LoVo (cell line): ENCODE results near the gene DHX16.
"Not testable (repeated sequence)": the region's sequence is repeated elsewhere in the genome, so short reads cannot be mapped to it uniquely, and the experiment has no call there.

Experiments
- DNase-seq: peaks from one replicate; pipeline ENCODE4 v3.0.0-alpha.2; 2016; ENCODE audit warnings: low spot score

The DHX16 gene

DNA sequence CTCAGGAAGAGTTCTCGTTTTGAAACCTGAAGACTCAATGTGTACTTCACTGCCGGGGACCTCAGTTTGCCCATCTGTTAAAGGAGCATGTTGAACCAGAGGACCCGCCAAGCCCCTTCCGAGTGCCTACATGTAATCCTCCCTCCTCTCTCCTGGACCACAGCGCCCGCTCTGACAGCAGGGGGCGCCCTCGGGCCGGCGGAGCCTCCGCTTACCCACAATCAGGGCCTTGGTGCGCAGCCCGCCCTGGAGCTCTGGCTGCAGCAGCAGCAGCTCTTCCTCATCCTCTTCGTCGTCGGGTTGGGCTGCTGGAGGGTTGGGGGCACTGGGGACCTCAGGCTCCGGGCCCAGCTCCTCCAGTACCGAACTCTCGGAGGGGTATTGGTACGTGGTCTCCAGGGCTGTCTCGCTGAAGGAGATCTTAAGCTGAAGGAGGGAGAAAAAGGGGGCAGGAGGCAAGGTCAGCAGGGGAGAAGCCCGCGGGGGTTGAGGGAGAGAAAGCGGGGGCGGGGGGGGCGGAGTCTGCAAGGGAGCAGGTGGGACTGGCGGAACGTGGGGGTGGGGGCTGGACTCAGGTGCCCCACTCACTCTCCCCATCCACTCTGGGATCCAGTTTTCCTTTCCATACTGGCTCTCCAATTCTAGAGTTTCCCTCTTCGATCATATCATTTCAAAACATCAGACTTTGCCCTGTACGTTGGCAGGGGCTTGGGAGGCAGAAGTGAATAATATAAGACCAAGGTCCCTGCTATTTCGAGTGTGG lies 6.3 kb upstream of the DHX16 start:
- peak; percentile 61 for DNase-seq

DNA sequence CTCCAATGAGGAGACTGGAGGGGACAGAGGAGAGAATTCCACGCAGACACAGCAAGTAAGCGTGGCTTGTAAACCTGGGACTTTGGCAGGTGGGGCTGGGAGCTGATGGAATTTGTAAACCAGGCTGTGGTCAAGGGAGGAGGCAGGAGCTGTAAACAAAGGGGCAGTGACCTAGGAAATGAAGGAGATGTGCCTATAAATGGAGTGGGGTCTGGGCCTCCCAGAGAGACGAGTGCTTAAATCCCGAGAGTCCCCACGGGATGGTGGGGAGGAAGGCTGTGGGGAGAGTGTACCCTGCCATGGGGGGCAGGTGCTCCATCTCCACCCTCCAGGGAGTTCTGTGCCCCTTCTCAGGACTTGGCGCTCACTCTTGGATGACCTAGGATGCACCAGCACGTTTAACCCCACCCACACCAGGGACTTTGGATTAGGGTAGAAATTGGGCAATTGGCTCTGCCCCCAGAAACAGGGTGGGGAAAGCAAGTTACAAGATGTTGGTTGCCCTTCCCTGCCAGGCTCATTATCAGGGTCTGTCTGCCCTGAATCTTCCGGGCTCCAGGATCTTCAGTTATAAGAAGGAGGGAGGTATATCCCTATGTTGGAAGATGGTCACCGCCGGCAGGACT lies 4.0 kb upstream of the DHX16 start:
- DNase-seq, result no peak

DNA sequence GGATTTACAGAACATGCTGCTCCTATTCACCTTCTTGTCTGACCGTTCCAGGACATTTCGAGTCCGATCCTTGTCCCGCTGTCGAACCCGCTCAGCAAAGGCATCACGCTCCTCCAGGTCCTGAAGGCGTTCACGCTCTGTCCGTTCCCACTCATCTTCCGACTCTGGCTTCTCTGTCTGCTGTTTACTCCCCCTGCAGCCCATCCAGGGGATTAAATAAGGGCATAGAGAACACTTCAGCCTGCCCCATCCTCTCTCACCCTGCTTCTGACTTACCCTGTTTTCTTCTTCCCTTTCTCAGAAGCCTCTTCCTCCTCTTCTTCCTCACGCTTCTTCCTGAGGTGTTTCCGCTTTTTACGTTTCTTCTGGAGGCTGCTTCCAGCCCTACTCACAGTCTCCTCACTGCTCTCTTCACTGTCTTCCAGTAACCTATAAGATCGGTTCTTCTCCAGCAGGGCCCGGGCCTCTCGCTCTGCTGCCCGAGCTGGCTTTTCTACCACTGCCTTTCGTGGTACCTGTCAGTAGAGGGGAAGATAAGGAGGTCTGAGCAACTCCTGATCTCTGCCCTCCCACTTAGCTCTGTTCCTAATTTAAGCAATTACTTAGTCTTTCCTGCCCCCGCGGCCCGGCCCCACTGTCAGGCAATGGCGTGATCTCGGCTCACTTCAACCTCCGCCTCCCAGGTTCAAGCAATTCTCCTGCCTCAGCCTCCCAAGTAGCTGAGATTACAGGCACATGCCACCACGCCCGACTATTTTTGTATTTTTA lies 1.9 kb downstream of the DHX16 start:
- DNase-seq, result no peak

DNA sequence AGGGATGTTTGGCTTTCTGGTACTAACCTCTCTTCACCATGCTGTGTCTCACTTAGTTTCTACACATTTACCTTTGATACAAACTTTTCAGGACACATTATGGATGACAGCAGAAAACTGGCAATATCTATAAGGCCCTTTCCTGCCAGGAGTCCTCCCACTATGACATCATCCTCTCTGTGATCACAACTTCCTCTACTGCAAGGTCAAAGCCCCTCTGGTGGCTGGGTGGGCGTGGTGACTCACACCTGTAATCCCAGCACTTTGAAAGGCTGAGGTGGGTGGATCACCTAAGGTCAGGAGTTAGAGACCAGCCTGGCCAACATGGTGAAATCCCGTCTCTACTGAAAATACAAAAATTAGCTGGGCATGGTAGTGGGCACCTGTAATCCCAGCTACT lies 6.5 kb downstream of the DHX16 start:
- DNase-seq, result not testable (repeated sequence)

DNA sequence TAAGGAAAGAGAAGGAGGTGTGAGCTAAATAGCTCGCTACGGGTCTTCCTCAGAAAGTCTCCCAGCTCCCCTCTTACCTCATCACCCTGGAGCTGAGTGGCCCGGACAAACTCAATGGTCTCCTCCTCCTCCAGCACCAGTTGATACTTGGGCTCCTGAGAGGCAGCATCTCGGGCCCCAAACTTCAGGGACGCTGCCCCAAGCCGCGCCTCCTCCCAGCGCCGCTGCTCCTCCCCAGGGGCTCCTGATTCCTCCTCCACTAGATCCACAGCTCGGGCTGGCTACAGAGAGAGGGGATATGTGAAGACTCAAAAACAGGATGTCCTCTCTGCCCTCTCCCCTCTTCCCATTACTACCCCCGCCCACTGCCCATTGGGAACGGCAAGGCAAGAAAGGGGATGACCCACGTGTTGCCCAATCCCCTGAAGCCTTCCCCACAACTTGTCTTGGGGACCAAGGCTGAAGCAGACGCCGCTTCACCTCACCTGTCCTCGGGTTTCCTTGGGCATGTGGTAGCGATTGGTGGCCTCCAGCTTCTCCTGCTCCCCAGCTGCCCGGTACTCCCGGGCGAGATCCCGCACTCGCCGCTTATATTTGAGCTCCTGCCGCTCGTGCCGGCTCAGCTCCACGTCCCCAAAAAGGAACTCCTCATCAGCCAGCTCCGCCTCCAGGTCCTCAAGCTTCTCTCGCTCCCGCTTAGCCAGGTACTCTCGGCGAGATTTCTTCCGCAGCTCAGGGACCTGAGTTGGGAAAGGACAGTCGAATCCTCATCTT lies 7.6 kb downstream of the DHX16 start:
- no peak for DNase-seq

DNA sequence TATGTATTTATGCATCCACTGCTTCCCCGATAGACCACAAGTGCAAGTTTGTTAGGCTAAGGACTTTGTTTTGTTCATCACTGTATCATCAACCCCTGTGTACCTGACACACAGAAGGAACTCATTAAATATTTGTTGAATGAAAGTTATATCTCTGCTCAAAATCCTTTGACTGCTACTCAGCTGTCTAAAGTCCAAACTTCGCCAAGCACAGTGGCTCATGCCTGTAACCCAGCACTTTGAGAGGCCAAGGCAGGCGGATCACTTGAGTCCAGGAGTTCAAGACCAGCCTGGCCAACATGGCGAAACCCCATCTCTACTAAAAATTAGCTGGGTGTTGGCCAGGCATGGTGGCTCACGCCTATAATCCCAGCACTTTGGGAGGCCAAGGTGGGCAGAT lies 14.9 kb downstream of the DHX16 start:
- DNase-seq, result not testable (repeated sequence)

DNA sequence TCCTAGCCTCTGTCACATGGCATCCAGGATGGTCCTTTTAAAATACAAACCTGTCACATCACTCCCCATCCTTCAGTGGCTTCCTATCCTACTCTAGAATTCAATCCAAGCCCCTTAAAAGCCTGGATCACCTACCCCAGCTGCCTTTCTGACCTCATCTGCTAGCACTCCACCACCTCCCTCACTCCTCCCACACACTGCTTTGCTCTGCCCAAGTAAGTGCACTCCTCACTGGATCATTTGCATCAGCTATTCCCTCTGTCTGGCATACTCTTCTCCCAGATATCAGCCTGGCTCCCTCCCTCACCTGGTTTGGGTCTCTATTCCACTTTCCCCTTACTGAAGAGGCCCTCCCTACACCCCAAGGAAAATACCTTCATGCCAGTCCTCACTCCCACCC lies 15.4 kb downstream of the DHX16 start:
- no peak for DNase-seq

DNA sequence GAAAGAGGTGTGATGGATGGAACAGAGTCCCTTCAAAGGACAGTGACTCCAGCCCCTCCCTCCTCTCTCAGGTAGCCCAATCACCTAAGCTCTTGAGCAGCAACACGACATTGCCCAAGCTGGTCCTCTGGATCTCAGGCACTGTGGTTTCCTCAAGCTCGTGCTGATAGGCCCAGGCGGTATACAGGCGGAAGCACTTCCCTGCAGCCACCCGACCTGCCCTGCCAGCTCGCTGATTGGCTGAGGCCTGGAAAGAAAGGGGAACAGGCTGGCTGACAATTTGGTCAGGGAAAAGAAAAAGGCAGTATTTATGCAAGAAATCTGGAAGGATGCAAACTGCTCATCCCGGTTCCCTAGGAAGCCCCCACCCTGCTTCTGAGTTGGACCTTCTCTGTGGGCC lies 16.3 kb downstream of the DHX16 start:
- no peak for DNase-seq

DNA sequence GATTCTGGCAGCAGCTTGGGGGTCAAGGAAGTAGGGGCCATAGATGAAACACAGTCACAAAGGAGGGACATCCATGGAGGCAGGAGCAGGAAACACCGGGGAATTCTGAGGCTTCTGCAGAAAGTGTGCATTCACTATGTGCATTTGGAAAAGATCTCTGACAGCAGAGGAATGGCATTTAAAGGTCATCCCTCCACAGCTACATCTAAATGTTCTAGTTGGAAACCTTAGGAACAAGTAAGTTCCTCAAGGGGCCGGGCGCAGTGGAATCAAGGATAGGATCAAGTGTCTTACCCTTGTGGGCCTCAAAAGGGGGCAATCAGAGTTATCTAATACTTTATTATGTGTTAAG lies 17.1 kb downstream of the DHX16 start:
- DNase-seq, result no peak

DNA sequence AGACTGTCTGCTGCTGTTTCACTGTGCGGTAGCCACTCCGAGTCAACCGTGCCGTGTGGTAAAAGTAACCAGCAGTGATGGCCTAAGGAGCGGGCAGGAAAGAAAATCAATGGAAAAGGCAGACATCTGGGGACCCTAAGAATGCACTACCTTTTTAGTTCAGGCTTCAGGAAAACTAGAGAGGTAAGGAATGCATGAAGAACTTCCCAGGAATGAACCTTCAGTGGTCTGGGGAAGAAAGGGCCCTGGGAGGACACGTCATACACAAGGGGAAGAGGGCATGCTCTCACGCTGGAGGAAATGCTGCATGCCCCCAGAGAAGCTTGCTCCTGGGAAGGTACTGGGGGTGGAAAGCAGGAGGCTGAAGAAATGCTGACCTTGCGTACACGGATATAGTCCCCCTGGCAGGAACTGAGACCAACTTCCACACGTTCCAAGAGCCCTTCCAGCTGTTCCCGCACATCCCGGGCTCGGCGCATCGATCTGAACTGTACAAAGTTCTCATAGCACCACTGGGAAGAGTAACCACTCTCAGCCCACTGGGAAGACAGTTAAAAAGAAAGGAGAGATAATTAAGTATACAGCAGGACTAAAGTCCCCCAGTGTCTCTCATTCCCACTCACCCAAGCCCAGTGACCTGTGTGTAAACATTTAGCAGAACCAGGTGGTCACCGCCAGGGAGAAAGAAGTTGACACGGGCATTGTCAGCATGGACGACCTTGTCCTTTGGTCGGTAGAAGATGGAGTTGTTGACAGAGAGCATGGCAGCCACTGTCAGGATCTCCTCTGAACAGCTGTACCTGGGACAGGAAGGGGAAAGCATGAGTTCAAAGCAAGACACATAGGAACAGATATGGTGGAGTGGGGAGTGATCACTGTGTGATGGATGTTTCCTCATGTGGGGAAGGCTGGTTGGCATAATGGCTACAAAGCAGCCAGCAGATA lies 17.7 kb downstream of the DHX16 start:
- DNase-seq, result no peak

DNA sequence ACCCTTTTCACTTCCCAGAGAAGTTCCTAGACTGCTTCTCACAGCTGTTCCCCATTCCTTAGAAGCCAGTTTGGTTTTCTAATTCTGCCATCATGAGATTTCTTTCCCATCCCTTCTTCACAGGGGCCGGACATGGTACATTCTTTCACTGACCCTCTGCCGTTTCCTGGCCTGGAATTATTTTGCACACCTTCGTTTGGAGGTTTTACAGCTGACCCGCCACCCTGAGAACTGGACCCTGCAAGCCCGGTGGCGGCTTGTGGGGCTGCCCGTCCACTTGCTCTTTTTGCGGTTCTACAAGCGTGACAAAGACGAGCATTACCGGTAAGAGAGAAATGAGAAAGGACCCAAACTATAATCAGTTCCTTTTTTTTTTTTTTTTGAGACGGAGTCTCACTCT lies 21.7 kb downstream of the DHX16 start:
- DNase-seq, result no peak

DNA sequence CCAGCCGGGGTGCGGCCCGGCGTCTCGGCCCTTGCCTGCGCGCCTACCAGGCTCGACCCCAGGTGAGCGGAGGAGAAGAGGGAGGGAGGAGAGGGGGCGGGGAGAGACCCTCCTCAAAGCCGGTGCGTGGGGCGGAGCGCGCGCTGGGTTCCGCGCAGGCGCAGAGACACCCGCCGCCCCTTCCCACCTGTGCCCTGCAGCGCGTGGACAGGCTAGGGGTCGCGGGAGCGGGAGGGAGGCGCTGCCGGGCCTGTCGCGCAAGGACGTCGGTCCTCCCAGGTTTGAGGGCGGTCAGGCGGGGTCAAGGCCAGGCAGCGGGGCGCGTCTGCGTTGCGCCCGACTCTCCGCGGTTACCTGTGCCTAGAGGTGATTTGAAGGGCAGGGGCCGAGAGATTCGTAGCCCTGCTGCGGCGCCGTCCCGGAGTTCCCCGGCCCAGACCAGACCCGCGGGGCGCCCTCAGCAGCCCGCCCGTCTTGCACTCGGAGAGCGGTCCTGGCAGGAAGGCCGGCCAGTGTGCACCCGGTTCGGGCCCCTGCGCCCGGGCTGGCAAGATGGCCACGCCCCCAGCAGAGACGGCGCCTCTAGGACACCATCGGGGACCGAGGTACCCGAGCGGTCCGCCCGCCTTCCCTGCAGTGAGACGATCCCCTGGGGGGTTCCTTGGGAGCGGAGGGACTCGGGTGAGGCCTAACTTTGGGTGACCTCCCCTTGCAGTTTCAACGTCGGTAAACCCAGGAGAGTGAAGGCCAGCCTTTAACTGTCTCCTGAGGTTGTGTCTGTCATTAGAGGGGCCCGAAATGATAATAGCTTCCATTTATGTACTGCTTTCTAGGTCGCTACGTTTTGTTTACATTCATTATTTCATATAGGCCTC lies 25.3 kb downstream of the DHX16 start:
- peak; percentile 69 for DNase-seq

DNA sequence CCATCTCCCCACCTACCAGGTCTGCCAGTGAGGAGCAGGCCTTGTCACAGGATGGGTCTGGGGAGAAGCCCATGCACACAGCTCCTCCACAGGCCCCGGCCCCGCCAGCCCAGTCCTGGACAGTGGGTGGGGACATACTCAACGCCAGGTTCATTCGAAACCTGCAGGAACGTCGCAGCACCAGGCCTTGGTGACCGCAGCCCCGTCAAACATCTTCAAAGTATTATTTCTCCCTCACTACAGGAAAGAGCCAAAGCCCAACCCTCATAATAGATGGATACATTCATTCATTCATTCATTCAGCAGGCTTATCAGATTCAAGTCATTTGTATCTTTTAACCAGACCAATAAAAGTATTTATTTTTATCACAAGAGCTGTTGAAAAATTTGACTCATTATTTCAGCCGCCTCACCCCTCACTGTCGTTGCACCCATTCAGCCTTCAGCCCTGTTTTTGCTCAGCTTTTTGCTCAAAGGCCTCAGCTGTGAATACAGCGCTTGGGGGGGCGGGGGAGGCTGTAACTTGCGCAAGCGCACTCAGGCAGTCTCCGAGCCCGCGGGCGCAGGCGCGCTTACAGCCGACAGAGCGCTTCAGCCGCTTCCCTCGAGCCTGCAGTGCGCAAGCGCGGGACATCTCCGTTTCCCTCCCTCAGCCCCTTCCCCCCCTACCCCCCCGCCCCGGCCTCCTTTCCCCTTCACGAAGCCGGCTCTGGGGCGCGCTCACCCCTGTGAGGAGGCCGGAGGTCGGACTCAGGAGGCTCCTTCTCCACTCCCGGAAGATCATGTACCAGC lies 26.2 kb downstream of the DHX16 start, which contains the start of gene C6orf136:
C6orf136 (plus strand) TSS at position 684 of the 792 bp plus-strand sequence; CDS start at position 783, 99 bp downstream.
- DNase-seq, result peak; percentile 93

DNA sequence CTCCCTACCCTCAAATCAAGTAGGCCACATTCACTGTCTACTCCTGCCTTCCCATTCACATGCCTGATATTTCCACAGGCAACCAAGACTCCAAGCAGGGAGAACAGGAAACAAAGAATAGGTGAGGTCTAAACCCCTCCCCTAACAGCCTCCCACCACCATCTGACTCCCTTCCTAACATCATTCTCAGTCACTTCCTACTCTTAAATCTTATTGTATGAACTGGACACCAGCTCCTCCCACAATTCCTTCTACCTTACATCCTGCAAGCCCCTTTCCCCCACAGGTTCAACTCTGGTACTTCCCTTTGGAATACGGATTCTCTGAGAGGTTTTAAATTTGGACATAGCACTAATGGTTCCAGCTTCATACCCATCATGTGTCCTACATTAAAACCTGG lies 26.8 kb downstream of the DHX16 start:
- no peak for DNase-seq

DNA sequence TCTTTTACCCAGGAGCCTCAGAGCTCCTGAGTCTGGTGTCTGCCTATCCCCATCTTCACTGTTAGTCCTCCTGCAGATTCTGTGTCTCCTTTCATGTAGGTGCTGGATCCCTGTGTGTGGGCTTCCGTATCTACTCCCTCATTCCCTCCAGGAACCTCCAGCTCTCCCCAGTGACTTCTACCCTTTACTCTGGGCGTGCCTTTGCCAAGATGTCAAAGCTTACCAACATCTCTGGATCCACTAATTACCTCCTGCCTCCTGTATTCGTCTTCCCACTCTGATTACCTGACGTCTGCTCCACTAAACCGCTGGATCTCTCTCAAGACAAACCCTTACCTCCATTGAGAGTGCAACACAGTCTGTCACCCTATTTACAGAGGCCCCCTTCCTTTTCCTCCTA lies 28.0 kb downstream of the DHX16 start:
- DNase-seq, result no peak

DNA sequence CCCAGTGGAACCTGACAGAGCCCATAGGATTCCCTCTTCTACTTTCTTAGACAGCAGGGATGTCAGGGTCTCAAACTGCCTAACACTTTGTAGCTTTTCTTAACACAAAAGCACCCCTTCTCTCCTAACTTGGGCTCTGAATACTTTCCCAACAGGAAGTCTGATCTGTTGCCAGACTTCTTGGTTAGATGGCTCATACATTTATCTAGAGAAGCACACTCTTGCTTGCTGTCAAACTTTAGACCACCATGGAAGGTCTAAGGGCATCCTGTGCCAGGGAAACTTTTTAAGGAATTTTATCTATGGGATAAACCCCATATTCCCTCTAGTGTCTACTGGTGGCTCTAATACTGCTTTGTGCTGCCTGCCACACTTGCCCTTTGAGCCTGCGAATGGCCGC lies 29.1 kb downstream of the DHX16 start:
- DNase-seq, result no peak

DNA sequence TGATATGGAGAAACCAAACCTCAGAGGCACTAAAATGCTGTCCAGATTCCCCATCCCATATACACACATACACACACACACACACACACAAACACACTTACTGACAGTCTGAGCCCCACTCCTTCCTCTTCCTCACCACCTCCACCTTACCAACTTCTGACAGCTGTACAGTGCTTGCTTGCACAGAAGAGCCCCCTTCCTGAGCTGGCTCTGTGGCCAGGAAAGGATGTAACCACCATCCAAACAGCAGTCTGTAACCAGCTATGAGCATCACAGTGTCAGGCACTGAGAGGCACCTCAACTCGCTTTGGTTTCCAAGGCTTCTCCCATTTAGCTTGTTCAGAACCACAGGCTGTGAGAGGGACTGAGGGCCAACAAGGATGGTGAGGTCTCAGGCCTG lies 31.8 kb downstream of the DHX16 start:
- no peak for DNase-seq

DNA sequence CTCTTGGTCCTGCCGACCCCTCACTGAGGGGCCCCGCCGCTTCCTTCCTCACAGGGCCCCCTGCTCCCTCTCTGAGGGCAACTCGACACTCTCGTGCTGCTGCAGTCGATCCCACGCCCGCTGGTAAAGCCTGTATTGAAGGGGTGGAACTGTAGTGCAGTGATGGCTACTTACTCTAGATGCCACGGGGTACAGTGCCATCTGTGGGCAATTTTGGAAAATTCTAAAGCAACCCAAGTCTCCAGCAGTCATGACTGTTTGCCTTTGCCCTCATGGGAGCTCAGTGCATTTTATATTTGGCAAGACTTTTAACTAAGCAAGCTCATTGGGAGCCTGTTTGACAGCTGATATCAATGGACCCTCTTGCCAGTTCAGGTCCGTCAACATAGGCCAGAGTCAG lies 32.3 kb downstream of the DHX16 start:
- DNase-seq, result no peak

DNA sequence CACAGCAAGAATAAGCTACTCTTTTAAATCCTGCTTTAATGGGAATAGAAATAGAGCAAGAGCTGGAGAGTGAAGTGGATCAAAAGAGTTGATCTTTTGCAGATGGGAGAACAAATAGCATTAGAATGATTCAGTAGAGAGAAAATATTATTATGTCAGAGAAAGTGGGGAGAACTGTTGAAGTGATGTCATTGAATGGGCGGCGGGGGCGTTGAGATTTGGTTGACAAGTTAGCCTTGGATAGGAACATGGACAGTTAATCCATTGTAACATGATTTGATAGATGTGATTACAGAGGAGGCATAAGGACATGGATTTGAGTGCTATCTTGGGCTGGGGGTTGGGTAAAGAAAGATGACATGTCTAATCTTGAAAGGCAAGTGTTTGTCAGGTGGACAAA lies 37.0 kb downstream of the DHX16 start:
- no peak for DNase-seq
